CD4-positive, alpha-beta T cell treated with Interleukin-4 for 1 hour (primary cell): ENCODE measurements around the gene SYT14.
"Not testable (repeated sequence)": the region's sequence is repeated elsewhere in the genome, so short reads cannot be mapped to it uniquely, and the experiment has no call there.

Experiments
- DNase-seq, 2 donors: peaks; one replicate each; pipeline ENCODE4 v3.0.0-alpha.2; 2020 to 2022

The SYT14 gene

GRCh38 chr1:210043058-210043457 is 105.0 kb downstream of the SYT14 start:
- DNase-seq, result no peak

- no peak for DNase-seq
These were observed 111.6 kb downstream of the SYT14 start for GRCh38 chr1:210049616-210050015.

GRCh38 chr1:210050491-210050890 is 112.5 kb downstream of the SYT14 start:
- not testable (repeated sequence) for DNase-seq

- DNase-seq, result no peak
These were observed 115.1 kb downstream of the SYT14 start for GRCh38 chr1:210053126-210053525.

- no peak for DNase-seq
These were observed 119.6 kb downstream of the SYT14 start for GRCh38 chr1:210057593-210057992.

GRCh38 chr1:210061992-210062391 is 124.0 kb downstream of the SYT14 start:
- DNase-seq, result no peak

- no peak for DNase-seq
These were observed 132.5 kb downstream of the SYT14 start for GRCh38 chr1:210070531-210070930.

- no peak for DNase-seq
These were observed 134.1 kb downstream of the SYT14 start for GRCh38 chr1:210072129-210072528.

- no peak for DNase-seq
These were observed 135.0 kb downstream of the SYT14 start for GRCh38 chr1:210072896-210073504.

GRCh38 chr1:210074904-210075303 is 136.9 kb downstream of the SYT14 start:
- no peak for DNase-seq

GRCh38 chr1:210076620-210077019 is 138.6 kb downstream of the SYT14 start:
- DNase-seq, result no peak

GRCh38 chr1:210081494-210081893 is 143.5 kb downstream of the SYT14 start:
- DNase-seq, result no peak

GRCh38 chr1:210085359-210085758 is 147.3 kb downstream of the SYT14 start:
- DNase-seq, result no peak

- no peak for DNase-seq
These were observed 149.0 kb downstream of the SYT14 start for GRCh38 chr1:210087058-210087457.

GRCh38 chr1:210089855-210090254 is 151.8 kb downstream of the SYT14 start:
- DNase-seq, result no peak

GRCh38 chr1:210092366-210092765 is 154.3 kb downstream of the SYT14 start:
- DNase-seq, result no peak

GRCh38 chr1:210093461-210093860 is 155.4 kb downstream of the SYT14 start:
- no peak for DNase-seq

GRCh38 chr1:210098356-210098755 is 160.3 kb downstream of the SYT14 start:
- DNase-seq, result no peak

GRCh38 chr1:210099921-210100320 is 161.9 kb downstream of the SYT14 start:
- DNase-seq, result no peak

- no peak for DNase-seq
These were observed 166.1 kb downstream of the SYT14 start for GRCh38 chr1:210104103-210104502.

GRCh38 chr1:210112906-210113305 is 174.9 kb downstream of the SYT14 start:
- DNase-seq, result not testable (repeated sequence)

- DNase-seq, result no peak
These were observed 179.2 kb downstream of the SYT14 start for GRCh38 chr1:210117198-210117597.

- DNase-seq, result no peak
These were observed 179.7 kb downstream of the SYT14 start for GRCh38 chr1:210117681-210118170.

- no peak for DNase-seq
These were observed 185.4 kb downstream of the SYT14 start for GRCh38 chr1:210123383-210123782.

GRCh38 chr1:210123924-210124589 is 186.0 kb downstream of the SYT14 start:
- DNase-seq, result no peak
